HEK293 (cell line): ENCODE measurements around the gene CDH22.

Experiments
- CTCF ChIA-PET: fragments of 350-600 bp; formaldehyde crosslinking; extraction: SDS; loops from one replicate; lab custom pipeline; 2021; ENCODE audit warnings: antibody characterized with exemption; lab: Yijun Ruan, JAX
- POLR2A ChIA-PET: fragments of 300-600 bp; formaldehyde crosslinking; extraction: SDS; loops from one replicate; lab custom pipeline; 2020; ENCODE audit warnings: antibody characterized with exemption, inconsistent platforms; lab: Yijun Ruan, JAX
- H3K27ac ChIP-seq: fragments of 200-500 bp; sonication (Bioruptor generic); 2 replicates; pipeline ENCODE4 v1.5.1; 2014; ENCODE audit warnings: low read depth, low read length, control low read depth, inconsistent platforms; ENCODE audit errors: extremely low read depth
- H3K36me3 ChIP-seq, 2 experiments: fragments of 200-500 bp in 1 of 2; sonication (Bioruptor generic) in 1 of 2; 1 replicate in 1 of 2; 2 replicates in 1 of 2; pipeline ENCODE4 v1.5.1; 2014 to 2017; ENCODE audit warnings: inconsistent platforms in 2 of 2, low read length in 2 of 2; ENCODE audit not compliant: control insufficient read depth in 2 of 2, insufficient read depth in 1 of 2
- H3K4me1 ChIP-seq: fragments of 200-500 bp; sonication (Bioruptor generic); 2 replicates; pipeline ENCODE4 v1.5.1; 2014; ENCODE audit warnings: mild to moderate bottlenecking, low read length, inconsistent platforms; ENCODE audit not compliant: control insufficient read depth, insufficient read depth
- H3K4me3 ChIP-seq: 2 replicates; pipeline ENCODE4 v1.5.1; 2011; ENCODE audit warnings: low read depth, mild to moderate bottlenecking, control low read depth, low read length, moderate library complexity
- H3K9me3 ChIP-seq: fragments of 200-500 bp; sonication (Bioruptor generic); 2 replicates; pipeline ENCODE4 v1.5.1; 2014; ENCODE audit warnings: low read depth, low read length, inconsistent platforms; ENCODE audit not compliant: control insufficient read depth, insufficient read depth
- BCL6B ChIP-seq: fragments of 450-650 bp; formaldehyde crosslinking; IDR thresholded peaks from 2 replicates; pipeline ENCODE4 v1.5.1; 2017; ENCODE audit warnings: missing biosample characterization, missing genetic modification characterization
- ELK4 ChIP-seq: IDR thresholded peaks from 2 replicates; pipeline ENCODE4 v1.6.1; 2011; ENCODE audit warnings: mild to moderate bottlenecking, low read depth, low read length, borderline replicate concordance
- IKZF3 ChIP-seq: fragments of 450-650 bp; IDR thresholded peaks from 2 replicates; pipeline ENCODE4 v1.5.0; 2018; ENCODE audit warnings: missing biosample characterization, mild to moderate bottlenecking, missing genetic modification characterization, moderate library complexity
- KLF16 ChIP-seq: fragments of 450-650 bp; formaldehyde crosslinking; IDR thresholded peaks from 2 replicates; pipeline ENCODE4 v1.5.1; 2017; ENCODE audit warnings: missing biosample characterization, missing genetic modification characterization
- OVOL3 ChIP-seq: fragments of 450-650 bp; formaldehyde crosslinking; IDR thresholded peaks from 2 replicates; pipeline ENCODE4 v1.5.1; 2016; ENCODE audit warnings: missing biosample characterization, missing genetic modification characterization
- RBAK ChIP-seq: fragments of 450-650 bp; formaldehyde crosslinking; IDR thresholded peaks from 2 replicates; pipeline ENCODE4 v1.5.1; 2016; ENCODE audit warnings: missing biosample characterization, missing genetic modification characterization
- SP3 ChIP-seq: fragments of 450-650 bp; formaldehyde crosslinking; IDR thresholded peaks from 2 replicates; pipeline ENCODE4 v1.5.1; 2016; ENCODE audit warnings: missing biosample characterization, missing genetic modification characterization
- ZFP41 ChIP-seq: fragments of 450-650 bp; formaldehyde crosslinking; IDR thresholded peaks from 2 replicates; pipeline ENCODE4 v1.5.1; 2016; ENCODE audit warnings: missing biosample characterization, missing genetic modification characterization, borderline replicate concordance
- ZNF133 ChIP-seq: fragments of 450-650 bp; formaldehyde crosslinking; IDR thresholded peaks from 2 replicates; pipeline ENCODE4 v1.5.1; 2016; ENCODE audit warnings: missing biosample characterization, missing genetic modification characterization
- ZNF146 ChIP-seq: fragments of 450-650 bp; formaldehyde crosslinking; IDR thresholded peaks from 2 replicates; pipeline ENCODE4 v1.5.1; 2016; ENCODE audit warnings: missing biosample characterization, missing genetic modification characterization
- ZNF174 ChIP-seq: fragments of 450-650 bp; formaldehyde crosslinking; IDR thresholded peaks from 2 replicates; pipeline ENCODE4 v1.5.0; 2017; ENCODE audit warnings: missing biosample characterization, mild to moderate bottlenecking, missing genetic modification characterization
- ZNF175 ChIP-seq: fragments of 450-650 bp; formaldehyde crosslinking; IDR thresholded peaks from 2 replicates; pipeline ENCODE4 v1.5.1; 2016; ENCODE audit warnings: missing biosample characterization, missing genetic modification characterization
- ZNF362 ChIP-seq: fragments of 450-650 bp; formaldehyde crosslinking; IDR thresholded peaks from 2 replicates; pipeline ENCODE4 v1.5.1; 2016; ENCODE audit warnings: missing biosample characterization, missing genetic modification characterization
- ZNF423 ChIP-seq: fragments of 450-650 bp; formaldehyde crosslinking; IDR thresholded peaks from 2 replicates; pipeline ENCODE4 v1.5.1; 2016; ENCODE audit warnings: missing biosample characterization, missing genetic modification characterization
- ZNF433 ChIP-seq: fragments of 450-650 bp; formaldehyde crosslinking; IDR thresholded peaks from 2 replicates; pipeline ENCODE4 v1.5.1; 2016; ENCODE audit warnings: missing biosample characterization, missing genetic modification characterization, low read depth
- ZNF473 ChIP-seq: fragments of 450-650 bp; formaldehyde crosslinking; IDR thresholded peaks from 2 replicates; pipeline ENCODE4 v1.5.1; 2017; ENCODE audit warnings: missing biosample characterization, missing genetic modification characterization
- ZNF529 ChIP-seq: fragments of 450-650 bp; formaldehyde crosslinking; IDR thresholded peaks from 2 replicates; pipeline ENCODE4 v1.5.1; 2017; ENCODE audit warnings: missing genetic modification characterization, missing biosample characterization; ENCODE audit not compliant: insufficient replicate concordance
- ZNF658 ChIP-seq: fragments of 450-650 bp; formaldehyde crosslinking; IDR thresholded peaks from 2 replicates; pipeline ENCODE4; 2016; ENCODE audit warnings: missing biosample characterization, missing genetic modification characterization
- ZNF664 ChIP-seq: fragments of 450-650 bp; formaldehyde crosslinking; IDR thresholded peaks from 2 replicates; pipeline ENCODE4 v1.5.1; 2016; ENCODE audit warnings: missing biosample characterization, missing genetic modification characterization
- ZNF704 ChIP-seq: fragments of 450-650 bp; formaldehyde crosslinking; IDR thresholded peaks from 2 replicates; pipeline ENCODE4 v1.5.1; 2016; ENCODE audit warnings: missing biosample characterization, missing genetic modification characterization
- ZNF747 ChIP-seq: fragments of 450-650 bp; formaldehyde crosslinking; IDR thresholded peaks from 2 replicates; pipeline ENCODE4 v1.5.1; 2016; ENCODE audit warnings: missing biosample characterization, missing genetic modification characterization
- ZNF785 ChIP-seq: fragments of 450-650 bp; formaldehyde crosslinking; IDR thresholded peaks from 2 replicates; pipeline ENCODE4 v1.5.1; 2016; ENCODE audit warnings: missing biosample characterization, missing genetic modification characterization
- ZNF830 ChIP-seq: fragments of 450-650 bp; IDR thresholded peaks from 2 replicates; pipeline ENCODE4 v1.5.0; 2018; ENCODE audit warnings: missing biosample characterization, missing genetic modification characterization, low read depth, mild to moderate bottlenecking, moderate library complexity
- ZNF843 ChIP-seq: fragments of 450-650 bp; formaldehyde crosslinking; IDR thresholded peaks from 2 replicates; pipeline ENCODE4 v1.5.1; 2016; ENCODE audit warnings: missing biosample characterization, missing genetic modification characterization
- ZSCAN23 ChIP-seq: fragments of 450-650 bp; formaldehyde crosslinking; IDR thresholded peaks from 2 replicates; pipeline ENCODE4 v1.5.1; 2016; ENCODE audit warnings: missing biosample characterization, missing genetic modification characterization

The CDH22 gene

GRCh38 chr20:46237227-46237626, 71.1 kb downstream of the CDH22 start (continued):
- TF ChIP-seq BCL6B (tag by site-specific recombination) (no peak), SP3 (tag by site-specific recombination) (no peak), RBAK (tag by site-specific recombination) (no peak), ZNF785 (tag by site-specific recombination) (no peak), ZSCAN23 (no peak)

GRCh38 chr20:46235077-46235476, 73.2 kb downstream of the CDH22 start:
- Histone ChIP-seq H3K4me3 (no peak overlapping the region), H3K9me3 (no peaks in the 10 kb centered on the region), H3K4me1 (no peaks in the 10 kb centered on the region), H3K36me3 (no peaks in the 10 kb centered on the region), H3K27ac (no peak overlapping the region)
- POLR2A ChIA-PET: no interaction called here
- TF ChIP-seq ZNF529 (no peak), IKZF3 (no peak), ZNF362 (tag by site-specific recombination) (no peak), ZNF133 (peak; percentile 25; the same call in 1 of the 2 replicates)
- CTCF ChIA-PET: interaction anchor here (1.2 kb wide), 1 partner anchor 15 kb away, joined by 4 read pairs; no protein-coding TSS in a partner anchor

GRCh38 chr20:46233701-46234100, 74.6 kb downstream of the CDH22 start:
- ChIA-PET POLR2A (no interaction called here), CTCF (no interaction called here)
- Histone ChIP-seq H3K4me3 (no peak overlapping the region), H3K27ac (no peak overlapping the region), H3K36me3 (no peaks in the 10 kb centered on the region), H3K4me1 (no peaks in the 10 kb centered on the region)
- no peak for TF ChIP-seq ZNF830
- no peak for TF ChIP-seq ZNF174
- no peak for TF ChIP-seq ZNF704 (tag by site-specific recombination)
- no peak for TF ChIP-seq ZNF747 (tag by site-specific recombination)
- TF ChIP-seq KLF16 (tag by site-specific recombination): no peak
- TF ChIP-seq ZNF175: no peak
- no peak for TF ChIP-seq ZNF658 (tag by site-specific recombination)
- TF ChIP-seq OVOL3 (tag by site-specific recombination): no peak
- TF ChIP-seq, all 188 proteins: peak for 0
- no peaks in the 10 kb centered on the region for H3K9me3 ChIP-seq

GRCh38 chr20:46232539-46232938, 75.8 kb downstream of the CDH22 start:
- no peak overlapping the region for H3K27ac ChIP-seq
- H3K4me1 ChIP-seq: no peaks in the 10 kb centered on the region
- H3K4me3 ChIP-seq: no peak overlapping the region
- no peaks in the 10 kb centered on the region for H3K36me3 ChIP-seq
- H3K9me3 ChIP-seq: no peaks in the 10 kb centered on the region
- ChIA-PET CTCF (interaction anchor here (1.0 kb wide), 1 partner anchor 29 kb away, joined by 4 read pairs; no protein-coding TSS in a partner anchor), POLR2A (no interaction called here)
- TF ChIP-seq ZNF146 (no peak), ZNF664 (tag by site-specific recombination) (no peak), ZNF473 (tag by site-specific recombination) (no peak), ZNF433 (tag by site-specific recombination) (no peak), ZNF843 (no peak), ZNF423 (no peak), ELK4 (no peak), ZFP41 (tag by site-specific recombination) (no peak)
